HEK293 (cell line): ENCODE measurements around the gene KDM4C.

Experiments
- GLI2 ChIP-seq: fragments of 450-650 bp; formaldehyde crosslinking; IDR thresholded peaks from 2 replicates; pipeline ENCODE4; 2017; ENCODE audit warnings: missing biosample characterization, missing genetic modification characterization, low read depth, borderline replicate concordance
- GLIS2 ChIP-seq: fragments of 450-650 bp; formaldehyde crosslinking; IDR thresholded peaks from 2 replicates; pipeline ENCODE4 v1.5.1; 2016; ENCODE audit warnings: missing biosample characterization, missing genetic modification characterization
- KLF16 ChIP-seq: fragments of 450-650 bp; formaldehyde crosslinking; IDR thresholded peaks from 2 replicates; pipeline ENCODE4 v1.5.1; 2017; ENCODE audit warnings: missing biosample characterization, missing genetic modification characterization
- REPIN1 ChIP-seq: fragments of 450-650 bp; formaldehyde crosslinking; IDR thresholded peaks from 2 replicates; pipeline ENCODE4 v1.5.1; 2017; ENCODE audit warnings: missing biosample characterization, missing genetic modification characterization, low read depth
- SCRT2 ChIP-seq: fragments of 450-650 bp; formaldehyde crosslinking; IDR thresholded peaks from 2 replicates; pipeline ENCODE4 v1.5.1; 2016; ENCODE audit warnings: missing biosample characterization, missing genetic modification characterization
- ZNF121 ChIP-seq: fragments of 450-650 bp; formaldehyde crosslinking; IDR thresholded peaks from 2 replicates; pipeline ENCODE4 v1.5.1; 2016; ENCODE audit warnings: missing biosample characterization, missing genetic modification characterization
- ZNF132 ChIP-seq: fragments of 450-650 bp; formaldehyde crosslinking; IDR thresholded peaks from 2 replicates; pipeline ENCODE4 v1.5.1; 2017; ENCODE audit warnings: missing biosample characterization, missing genetic modification characterization, borderline replicate concordance
- ZNF16 ChIP-seq: fragments of 450-650 bp; formaldehyde crosslinking; IDR thresholded peaks from 2 replicates; pipeline ENCODE4 v1.5.1; 2016; ENCODE audit warnings: low read depth, missing biosample characterization, missing genetic modification characterization
- ZNF184 ChIP-seq: fragments of 450-650 bp; IDR thresholded peaks from 2 replicates; pipeline ENCODE4 v1.5.1; 2018; ENCODE audit warnings: missing biosample characterization, mild to moderate bottlenecking, missing genetic modification characterization
- ZNF24 ChIP-seq: fragments of 450-650 bp; formaldehyde crosslinking; IDR thresholded peaks from 2 replicates; pipeline ENCODE4 v1.5.1; 2016; ENCODE audit warnings: missing biosample characterization, missing genetic modification characterization
- ZNF585B ChIP-seq: fragments of 450-650 bp; formaldehyde crosslinking; IDR thresholded peaks from 2 replicates; pipeline ENCODE4 v1.5.1; 2016; ENCODE audit warnings: missing biosample characterization, missing genetic modification characterization
- ZNF596 ChIP-seq: fragments of 450-650 bp; IDR thresholded peaks from 2 replicates; pipeline ENCODE4 v1.5.0; 2018; ENCODE audit warnings: missing biosample characterization, mild to moderate bottlenecking, missing genetic modification characterization, moderate library complexity
- ZNF623 ChIP-seq: fragments of 450-650 bp; formaldehyde crosslinking; IDR thresholded peaks from 2 replicates; pipeline ENCODE4 v1.5.1; 2016; ENCODE audit warnings: missing biosample characterization, missing genetic modification characterization
- ZNF670 ChIP-seq: fragments of 450-650 bp; formaldehyde crosslinking; IDR thresholded peaks from 2 replicates; pipeline ENCODE4 v1.5.1; 2016; ENCODE audit warnings: missing biosample characterization, missing genetic modification characterization, low read depth
- ZNF776 ChIP-seq: fragments of 450-650 bp; formaldehyde crosslinking; IDR thresholded peaks from 2 replicates; pipeline ENCODE4 v1.5.0; 2017; ENCODE audit warnings: missing biosample characterization, missing genetic modification characterization, borderline replicate concordance
- TF ChIP-seq, protein P1 (sequence below): fragments of 450-650 bp; formaldehyde crosslinking; IDR thresholded peaks from 2 replicates; pipeline ENCODE4 v1.5.0; 2017; ENCODE audit warnings: missing biosample characterization, missing genetic modification characterization, borderline replicate concordance
- TF ChIP-seq, protein P2 (sequence below): fragments of 450-650 bp; formaldehyde crosslinking; IDR thresholded peaks from 2 replicates; pipeline ENCODE4 v1.5.1; 2016; ENCODE audit warnings: missing biosample characterization, missing genetic modification characterization
- TF ChIP-seq, protein P3 (sequence below): fragments of 450-650 bp; formaldehyde crosslinking; IDR thresholded peaks from 2 replicates; pipeline ENCODE4 v1.5.1; 2016; ENCODE audit warnings: missing biosample characterization, missing genetic modification characterization
- TF ChIP-seq, protein P4 (sequence below): fragments of 450-650 bp; formaldehyde crosslinking; optimal IDR thresholded peaks from 2 replicates; pipeline ENCODE3; 2016; ENCODE audit warnings: missing biosample characterization, mild to moderate bottlenecking, missing genetic modification characterization
- TF ChIP-seq, protein P5 (sequence below): fragments of 450-650 bp; formaldehyde crosslinking; IDR thresholded peaks from 2 replicates; pipeline ENCODE4 v1.5.1; 2017; ENCODE audit warnings: missing biosample characterization, mild to moderate bottlenecking, missing genetic modification characterization, moderate library complexity
- TF ChIP-seq, protein P6 (sequence below): fragments of 450-650 bp; formaldehyde crosslinking; IDR thresholded peaks from 2 replicates; pipeline ENCODE4 v1.5.1; 2017; ENCODE audit warnings: missing biosample characterization, missing genetic modification characterization
- TF ChIP-seq, protein P7 (sequence below): fragments of 450-650 bp; formaldehyde crosslinking; IDR thresholded peaks from 2 replicates; pipeline ENCODE4 v1.5.1; 2016; ENCODE audit warnings: missing biosample characterization, missing genetic modification characterization
- TF ChIP-seq, protein P8 (sequence below): fragments of 450-650 bp; formaldehyde crosslinking; IDR thresholded peaks from 2 replicates; pipeline ENCODE4 v1.5.1; 2016; ENCODE audit warnings: missing biosample characterization, missing genetic modification characterization
- TF ChIP-seq, protein P9 (sequence below): fragments of 450-650 bp; formaldehyde crosslinking; IDR thresholded peaks from 2 replicates; pipeline ENCODE4 v1.5.1; 2016; ENCODE audit warnings: missing biosample characterization, missing genetic modification characterization

Gene KDM4C

DNA sequence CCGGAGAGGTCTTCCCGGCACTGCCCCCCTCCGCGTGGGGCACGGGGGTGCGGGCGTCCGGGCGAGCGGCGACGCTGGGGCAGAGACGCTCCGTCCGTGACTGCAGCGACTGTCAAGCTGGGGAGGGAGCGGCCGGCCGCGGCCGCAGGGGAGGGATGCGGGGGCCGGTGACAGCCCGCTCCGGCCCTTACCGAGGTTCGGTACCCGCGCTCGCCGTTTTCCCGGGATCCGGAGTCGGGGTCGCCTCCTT, 400 bp downstream of the KDM4C start (continued):
- no peak for TF ChIP-seq ZNF776 (tag by site-specific recombination)
- TF ChIP-seq, protein P1, sequence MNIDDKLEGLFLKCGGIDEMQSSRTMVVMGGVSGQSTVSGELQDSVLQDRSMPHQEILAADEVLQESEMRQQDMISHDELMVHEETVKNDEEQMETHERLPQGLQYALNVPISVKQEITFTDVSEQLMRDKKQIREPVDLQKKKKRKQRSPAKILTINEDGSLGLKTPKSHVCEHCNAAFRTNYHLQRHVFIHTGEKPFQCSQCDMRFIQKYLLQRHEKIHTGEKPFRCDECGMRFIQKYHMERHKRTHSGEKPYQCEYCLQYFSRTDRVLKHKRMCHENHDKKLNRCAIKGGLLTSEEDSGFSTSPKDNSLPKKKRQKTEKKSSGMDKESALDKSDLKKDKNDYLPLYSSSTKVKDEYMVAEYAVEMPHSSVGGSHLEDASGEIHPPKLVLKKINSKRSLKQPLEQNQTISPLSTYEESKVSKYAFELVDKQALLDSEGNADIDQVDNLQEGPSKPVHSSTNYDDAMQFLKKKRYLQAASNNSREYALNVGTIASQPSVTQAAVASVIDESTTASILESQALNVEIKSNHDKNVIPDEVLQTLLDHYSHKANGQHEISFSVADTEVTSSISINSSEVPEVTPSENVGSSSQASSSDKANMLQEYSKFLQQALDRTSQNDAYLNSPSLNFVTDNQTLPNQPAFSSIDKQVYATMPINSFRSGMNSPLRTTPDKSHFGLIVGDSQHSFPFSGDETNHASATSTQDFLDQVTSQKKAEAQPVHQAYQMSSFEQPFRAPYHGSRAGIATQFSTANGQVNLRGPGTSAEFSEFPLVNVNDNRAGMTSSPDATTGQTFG, result no peak
- TF ChIP-seq, protein P2, sequence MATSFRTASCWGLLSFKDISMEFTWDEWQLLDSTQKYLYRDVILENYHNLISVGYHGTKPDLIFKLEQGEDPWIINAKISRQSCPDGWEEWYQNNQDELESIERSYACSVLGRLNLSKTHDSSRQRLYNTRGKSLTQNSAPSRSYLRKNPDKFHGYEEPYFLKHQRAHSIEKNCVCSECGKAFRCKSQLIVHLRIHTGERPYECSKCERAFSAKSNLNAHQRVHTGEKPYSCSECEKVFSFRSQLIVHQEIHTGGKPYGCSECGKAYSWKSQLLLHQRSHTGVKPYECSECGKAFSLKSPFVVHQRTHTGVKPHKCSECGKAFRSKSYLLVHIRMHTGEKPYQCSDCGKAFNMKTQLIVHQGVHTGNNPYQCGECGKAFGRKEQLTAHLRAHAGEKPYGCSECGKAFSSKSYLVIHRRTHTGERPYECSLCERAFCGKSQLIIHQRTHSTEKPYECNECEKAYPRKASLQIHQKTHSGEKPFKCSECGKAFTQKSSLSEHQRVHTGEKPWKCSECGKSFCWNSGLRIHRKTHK, result no peak
- TF ChIP-seq, protein P3, sequence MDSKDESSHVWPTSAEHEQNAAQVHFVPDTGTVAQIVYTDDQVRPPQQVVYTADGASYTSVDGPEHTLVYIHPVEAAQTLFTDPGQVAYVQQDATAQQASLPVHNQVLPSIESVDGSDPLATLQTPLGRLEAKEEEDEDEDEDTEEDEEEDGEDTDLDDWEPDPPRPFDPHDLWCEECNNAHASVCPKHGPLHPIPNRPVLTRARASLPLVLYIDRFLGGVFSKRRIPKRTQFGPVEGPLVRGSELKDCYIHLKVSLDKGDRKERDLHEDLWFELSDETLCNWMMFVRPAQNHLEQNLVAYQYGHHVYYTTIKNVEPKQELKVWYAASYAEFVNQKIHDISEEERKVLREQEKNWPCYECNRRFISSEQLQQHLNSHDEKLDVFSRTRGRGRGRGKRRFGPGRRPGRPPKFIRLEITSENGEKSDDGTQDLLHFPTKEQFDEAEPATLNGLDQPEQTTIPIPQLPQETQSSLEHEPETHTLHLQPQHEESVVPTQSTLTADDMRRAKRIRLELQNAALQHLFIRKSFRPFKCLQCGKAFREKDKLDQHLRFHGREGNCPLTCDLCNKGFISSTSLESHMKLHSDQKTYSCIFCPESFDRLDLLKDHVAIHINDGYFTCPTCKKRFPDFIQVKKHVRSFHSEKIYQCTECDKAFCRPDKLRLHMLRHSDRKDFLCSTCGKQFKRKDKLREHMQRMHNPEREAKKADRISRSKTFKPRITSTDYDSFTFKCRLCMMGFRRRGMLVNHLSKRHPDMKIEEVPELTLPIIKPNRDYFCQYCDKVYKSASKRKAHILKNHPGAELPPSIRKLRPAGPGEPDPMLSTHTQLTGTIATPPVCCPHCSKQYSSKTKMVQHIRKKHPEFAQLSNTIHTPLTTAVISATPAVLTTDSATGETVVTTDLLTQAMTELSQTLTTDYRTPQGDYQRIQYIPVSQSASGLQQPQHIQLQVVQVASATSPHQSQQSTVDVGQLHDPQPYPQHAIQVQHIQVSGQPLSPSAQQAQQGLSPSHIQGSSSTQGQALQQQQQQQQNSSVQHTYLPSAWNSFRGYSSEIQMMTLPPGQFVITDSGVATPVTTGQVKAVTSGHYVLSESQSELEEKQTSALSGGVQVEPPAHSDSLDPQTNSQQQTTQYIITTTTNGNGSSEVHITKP, result no peak
- TF ChIP-seq SCRT2 (tag by site-specific recombination), result no peak
- TF ChIP-seq ZNF16 (tag by site-specific recombination), result no peak
- TF ChIP-seq, protein P4, sequence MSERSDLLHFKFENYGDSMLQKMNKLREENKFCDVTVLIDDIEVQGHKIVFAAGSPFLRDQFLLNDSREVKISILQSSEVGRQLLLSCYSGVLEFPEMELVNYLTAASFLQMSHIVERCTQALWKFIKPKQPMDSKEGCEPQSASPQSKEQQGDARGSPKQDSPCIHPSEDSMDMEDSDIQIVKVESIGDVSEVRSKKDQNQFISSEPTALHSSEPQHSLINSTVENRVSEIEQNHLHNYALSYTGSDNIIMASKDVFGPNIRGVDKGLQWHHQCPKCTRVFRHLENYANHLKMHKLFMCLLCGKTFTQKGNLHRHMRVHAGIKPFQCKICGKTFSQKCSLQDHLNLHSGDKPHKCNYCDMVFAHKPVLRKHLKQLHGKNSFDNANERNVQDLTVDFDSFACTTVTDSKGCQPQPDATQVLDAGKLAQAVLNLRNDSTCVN (tag by site-specific recombination), result no peak
- TF ChIP-seq ZNF596, result no peak
- TF ChIP-seq, protein P5, sequence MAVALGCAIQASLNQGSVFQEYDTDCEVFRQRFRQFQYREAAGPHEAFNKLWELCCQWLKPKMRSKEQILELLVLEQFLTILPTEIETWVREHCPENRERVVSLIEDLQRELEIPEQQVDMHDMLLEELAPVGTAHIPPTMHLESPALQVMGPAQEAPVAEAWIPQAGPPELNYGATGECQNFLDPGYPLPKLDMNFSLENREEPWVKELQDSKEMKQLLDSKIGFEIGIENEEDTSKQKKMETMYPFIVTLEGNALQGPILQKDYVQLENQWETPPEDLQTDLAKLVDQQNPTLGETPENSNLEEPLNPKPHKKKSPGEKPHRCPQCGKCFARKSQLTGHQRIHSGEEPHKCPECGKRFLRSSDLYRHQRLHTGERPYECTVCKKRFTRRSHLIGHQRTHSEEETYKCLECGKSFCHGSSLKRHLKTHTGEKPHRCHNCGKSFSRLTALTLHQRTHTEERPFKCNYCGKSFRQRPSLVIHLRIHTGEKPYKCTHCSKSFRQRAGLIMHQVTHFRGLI (tag by site-specific recombination), result no peak
- TF ChIP-seq, protein P6, sequence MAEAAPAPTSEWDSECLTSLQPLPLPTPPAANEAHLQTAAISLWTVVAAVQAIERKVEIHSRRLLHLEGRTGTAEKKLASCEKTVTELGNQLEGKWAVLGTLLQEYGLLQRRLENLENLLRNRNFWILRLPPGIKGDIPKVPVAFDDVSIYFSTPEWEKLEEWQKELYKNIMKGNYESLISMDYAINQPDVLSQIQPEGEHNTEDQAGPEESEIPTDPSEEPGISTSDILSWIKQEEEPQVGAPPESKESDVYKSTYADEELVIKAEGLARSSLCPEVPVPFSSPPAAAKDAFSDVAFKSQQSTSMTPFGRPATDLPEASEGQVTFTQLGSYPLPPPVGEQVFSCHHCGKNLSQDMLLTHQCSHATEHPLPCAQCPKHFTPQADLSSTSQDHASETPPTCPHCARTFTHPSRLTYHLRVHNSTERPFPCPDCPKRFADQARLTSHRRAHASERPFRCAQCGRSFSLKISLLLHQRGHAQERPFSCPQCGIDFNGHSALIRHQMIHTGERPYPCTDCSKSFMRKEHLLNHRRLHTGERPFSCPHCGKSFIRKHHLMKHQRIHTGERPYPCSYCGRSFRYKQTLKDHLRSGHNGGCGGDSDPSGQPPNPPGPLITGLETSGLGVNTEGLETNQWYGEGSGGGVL (tag by site-specific recombination), result peak; percentile 53; the same call in 1 of the 2 replicates
- TF ChIP-seq ZNF585B (tag by site-specific recombination), result no peak
- TF ChIP-seq, protein P7, sequence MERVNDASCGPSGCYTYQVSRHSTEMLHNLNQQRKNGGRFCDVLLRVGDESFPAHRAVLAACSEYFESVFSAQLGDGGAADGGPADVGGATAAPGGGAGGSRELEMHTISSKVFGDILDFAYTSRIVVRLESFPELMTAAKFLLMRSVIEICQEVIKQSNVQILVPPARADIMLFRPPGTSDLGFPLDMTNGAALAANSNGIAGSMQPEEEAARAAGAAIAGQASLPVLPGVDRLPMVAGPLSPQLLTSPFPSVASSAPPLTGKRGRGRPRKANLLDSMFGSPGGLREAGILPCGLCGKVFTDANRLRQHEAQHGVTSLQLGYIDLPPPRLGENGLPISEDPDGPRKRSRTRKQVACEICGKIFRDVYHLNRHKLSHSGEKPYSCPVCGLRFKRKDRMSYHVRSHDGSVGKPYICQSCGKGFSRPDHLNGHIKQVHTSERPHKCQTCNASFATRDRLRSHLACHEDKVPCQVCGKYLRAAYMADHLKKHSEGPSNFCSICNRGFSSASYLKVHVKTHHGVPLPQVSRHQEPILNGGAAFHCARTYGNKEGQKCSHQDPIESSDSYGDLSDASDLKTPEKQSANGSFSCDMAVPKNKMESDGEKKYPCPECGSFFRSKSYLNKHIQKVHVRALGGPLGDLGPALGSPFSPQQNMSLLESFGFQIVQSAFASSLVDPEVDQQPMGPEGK, result peak; percentile 30; the same call in 1 of the 2 replicates
- no peak for TF ChIP-seq ZNF121
- no peak for TF ChIP-seq ZNF623 (tag by site-specific recombination)
- TF ChIP-seq, protein P8, sequence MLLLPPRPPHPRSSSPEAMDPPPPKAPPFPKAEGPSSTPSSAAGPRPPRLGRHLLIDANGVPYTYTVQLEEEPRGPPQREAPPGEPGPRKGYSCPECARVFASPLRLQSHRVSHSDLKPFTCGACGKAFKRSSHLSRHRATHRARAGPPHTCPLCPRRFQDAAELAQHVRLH (tag by site-specific recombination), result no peak
- no peak for TF ChIP-seq GLI2 (tag by site-specific recombination)
- TF ChIP-seq GLIS2, result peak; percentile 87
- TF ChIP-seq ZNF670 (tag by site-specific recombination), result no peak
- no peak for TF ChIP-seq REPIN1 (tag by site-specific recombination)
- no peak for TF ChIP-seq ZNF184 (tag by site-specific recombination)
- TF ChIP-seq, protein P9, sequence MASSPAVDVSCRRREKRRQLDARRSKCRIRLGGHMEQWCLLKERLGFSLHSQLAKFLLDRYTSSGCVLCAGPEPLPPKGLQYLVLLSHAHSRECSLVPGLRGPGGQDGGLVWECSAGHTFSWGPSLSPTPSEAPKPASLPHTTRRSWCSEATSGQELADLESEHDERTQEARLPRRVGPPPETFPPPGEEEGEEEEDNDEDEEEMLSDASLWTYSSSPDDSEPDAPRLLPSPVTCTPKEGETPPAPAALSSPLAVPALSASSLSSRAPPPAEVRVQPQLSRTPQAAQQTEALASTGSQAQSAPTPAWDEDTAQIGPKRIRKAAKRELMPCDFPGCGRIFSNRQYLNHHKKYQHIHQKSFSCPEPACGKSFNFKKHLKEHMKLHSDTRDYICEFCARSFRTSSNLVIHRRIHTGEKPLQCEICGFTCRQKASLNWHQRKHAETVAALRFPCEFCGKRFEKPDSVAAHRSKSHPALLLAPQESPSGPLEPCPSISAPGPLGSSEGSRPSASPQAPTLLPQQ (tag by site-specific recombination), result no peak
- no peak for TF ChIP-seq ZNF24 (tag by site-specific recombination)
- TF ChIP-seq KLF16 (tag by site-specific recombination), result 0 out of 2 replicates have a peak, but pooled peaks have one; percentile 54
- TF ChIP-seq ZNF132 (tag by site-specific recombination), result no peak
